Omental fat pad (tissue), 4 donors: ENCODE data around the gene KDM5A. TPM values are rescaled to one million over a fixed set of nuclear protein-coding genes. Genes with fewer than 3 reads are reported as not detected.
"Not testable (repeated sequence)": the region's sequence is repeated elsewhere in the genome, so short reads cannot be mapped to it uniquely, and the experiment has no call there.

Experiments
- ATAC-seq: fragments of 150-250 bp; one replicate; pipeline ENCODE4 v1.9.1; 2016; ENCODE audit warnings: mild to moderate bottlenecking, moderate library complexity; ENCODE audit not compliant: low FRiP score
- DNase-seq: peaks from one replicate; pipeline ENCODE4 v3.0.0-alpha.2; 2019; ENCODE audit warnings: low spot score
- CTCF ChIP-seq, 3 donors: fragments of 450-650 bp; IDR thresholded peaks; one replicate each; pipeline ENCODE4 v1.5.1; 2016 to 2017; ENCODE audit warnings: antibody characterized with exemption in 3 of 3, mild to moderate bottlenecking in 3 of 3, moderate library complexity in 2 of 3
- total RNA-seq, 4 donors: library from RNA; depleted of rRNA; stranded (reverse); fragments of >200 nt; gene quantifications; one replicate each; pipeline ENCODE4 v1.1.0, GENCODE V29; 2016

KDM5A gene
- total RNA-seq, 4 donors from 2014 or later = 48.0 to 86.2 (median 49.9) TPM

- TF ChIP-seq CTCF (IDR thresholded peaks at IDR 0.05) = no peak
- ATAC-seq (no peak), DNase-seq (no peak)
These were observed 84.3 kb downstream of the KDM5A start for GRCh38 chr12:304805-305204.

GRCh38 chr12:302766-303165, 86.4 kb downstream of the KDM5A start:
- ATAC-seq, DNase-seq: not testable (repeated sequence)

DNA sequence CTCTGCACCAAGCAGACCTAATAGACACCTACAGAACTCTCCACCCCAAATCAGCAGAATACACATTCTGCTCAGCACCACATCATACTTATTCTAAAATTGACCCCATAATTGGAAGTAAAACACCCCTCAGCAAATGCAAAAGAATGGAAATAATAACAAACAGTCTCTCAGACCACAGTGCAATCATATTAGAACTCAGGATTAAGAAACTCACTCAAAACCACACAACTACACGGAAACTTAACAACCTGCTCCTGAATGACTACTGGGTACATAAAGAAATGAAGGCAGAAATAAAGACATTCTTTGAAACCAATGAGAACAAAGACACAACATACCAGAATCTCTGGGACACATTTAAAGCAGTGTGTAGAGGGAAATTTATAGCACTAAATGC, 89.0 kb downstream of the KDM5A start:
- not testable (repeated sequence) for ATAC-seq

DNA sequence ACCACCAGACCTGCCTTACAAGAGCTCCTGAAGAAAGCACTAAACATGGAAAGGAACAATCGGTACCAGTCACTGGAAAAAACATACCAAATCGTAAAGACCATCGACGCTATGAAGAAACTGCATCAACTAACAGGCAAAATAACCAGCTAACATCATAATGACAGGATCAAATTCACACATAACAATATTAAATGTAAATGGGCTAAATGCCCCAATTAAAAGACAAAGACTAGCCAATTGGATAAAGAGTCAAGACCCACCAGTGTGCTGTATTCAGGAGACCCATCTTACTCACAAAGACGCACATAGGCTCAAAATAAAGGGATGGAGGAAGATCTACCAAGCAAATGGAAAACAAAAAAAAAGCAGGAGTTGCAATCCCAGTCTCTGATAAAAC, 89.6 kb downstream of the KDM5A start:
- DNase-seq, ATAC-seq: not testable (repeated sequence)

More for the DNA sequence above, 89.0 kb downstream of the KDM5A start:
- not testable (repeated sequence) for DNase-seq

- ATAC-seq, DNase-seq: not testable (repeated sequence)
These were observed 91.1 kb downstream of the KDM5A start for GRCh38 chr12:298059-298458.

- no peak for ATAC-seq
- no peak for DNase-seq
- TF ChIP-seq CTCF (IDR thresholded peaks at IDR 0.05) = no peak
These were observed 94.0 kb downstream of the KDM5A start for GRCh38 chr12:295132-295531.

DNA sequence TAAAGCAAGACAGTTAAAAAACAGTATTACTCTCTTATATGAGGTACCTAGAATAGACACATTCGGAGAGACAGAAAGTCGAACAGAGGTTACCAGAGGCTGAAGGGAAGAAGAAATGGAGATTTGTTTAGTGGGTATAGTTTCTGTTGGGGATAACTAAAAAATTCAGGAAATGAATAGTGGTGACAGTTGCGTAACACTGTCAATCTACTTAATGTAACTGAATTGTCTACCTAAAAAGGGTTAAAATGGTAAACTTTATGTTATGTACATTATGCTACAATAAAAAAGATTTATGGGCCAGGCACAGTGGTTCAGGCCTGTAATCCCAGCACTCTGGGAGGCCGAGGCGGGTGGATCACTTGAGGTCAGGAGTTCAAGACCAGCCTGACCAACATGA, 95.9 kb downstream of the KDM5A start:
- no peak for ATAC-seq
- no peak for DNase-seq
- no peak for TF ChIP-seq CTCF (IDR thresholded peaks at IDR 0.05)

DNA sequence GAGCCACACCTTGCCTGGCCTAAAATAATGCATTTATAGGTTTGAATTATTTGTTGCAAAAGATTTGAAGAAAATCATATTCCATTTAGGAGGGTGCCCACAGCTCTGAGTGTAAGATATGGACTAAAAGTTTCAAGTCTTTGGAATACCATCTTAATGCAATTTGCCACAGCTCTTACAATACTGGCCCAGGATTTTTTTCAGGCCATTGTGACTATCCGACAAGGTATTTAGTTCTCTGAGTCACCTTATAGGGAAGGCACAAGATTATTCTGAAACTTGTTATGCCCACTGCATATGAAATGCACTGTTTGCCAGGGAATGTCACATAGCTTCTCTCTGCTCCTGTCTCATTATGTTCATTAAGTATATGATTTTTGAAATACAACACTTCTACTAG, 96.9 kb downstream of the KDM5A start:
- TF ChIP-seq CTCF (IDR thresholded peaks at IDR 0.05) = no peak

DNA sequence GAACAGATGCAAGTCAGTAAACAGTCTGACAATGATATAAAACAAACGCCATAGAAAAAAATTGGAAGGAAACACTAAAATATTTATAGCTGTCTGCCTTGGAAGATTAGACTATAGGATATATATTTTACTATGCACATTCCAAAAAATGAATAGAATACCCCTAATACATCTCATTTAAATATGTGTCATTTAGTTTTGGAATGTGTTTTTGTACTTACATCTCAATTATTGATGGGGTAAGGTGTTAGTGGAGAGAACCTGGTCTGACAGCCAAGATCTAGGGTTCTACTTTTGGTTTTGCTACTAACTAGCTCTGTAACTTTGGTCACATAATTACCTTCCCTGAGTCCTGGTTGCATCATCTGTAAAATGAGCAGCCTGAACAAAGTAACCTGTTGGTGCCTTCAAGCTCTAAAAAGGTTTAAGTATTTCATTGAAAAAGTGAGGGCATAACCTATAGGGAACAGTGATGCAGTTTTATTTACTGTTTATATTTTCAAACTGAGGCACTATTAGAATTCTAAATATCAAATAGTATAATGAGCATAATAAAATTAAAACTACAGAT, 97.9 kb downstream of the KDM5A start:
- DNase-seq (no peak), ATAC-seq (no peak)
- TF ChIP-seq CTCF (IDR thresholded peaks at IDR 0.05) = no peak

More for the DNA sequence above, 96.9 kb downstream of the KDM5A start:
- DNase-seq = no peak
- no peak for ATAC-seq
